CD4-positive, alpha-beta T cell treated with Interleukin-4 for 4 hours (primary cell): ENCODE data around the gene BRINP3.
"Not testable (repeated sequence)": the region's sequence is repeated elsewhere in the genome, so short reads cannot be mapped to it uniquely, and the experiment has no call there.

ENCODE experiments used
- DNase-seq: peaks from one replicate; pipeline ENCODE4 v3.0.0-alpha.2; 2020

BRINP3 gene

GRCh38 chr1:190176776-190177175 lies 300.9 kb downstream of the BRINP3 start:
- DNase-seq: no peak

- no peak for DNase-seq
Measured at GRCh38 chr1:190175320-190175719, 302.3 kb downstream of the BRINP3 start.

- no peak for DNase-seq
Measured at GRCh38 chr1:190172651-190173430, 304.8 kb downstream of the BRINP3 start.

GRCh38 chr1:190170321-190170720 lies 307.3 kb downstream of the BRINP3 start:
- no peak for DNase-seq

GRCh38 chr1:190169311-190170067 lies 308.2 kb downstream of the BRINP3 start:
- no peak for DNase-seq

GRCh38 chr1:190168893-190169280 lies 308.8 kb downstream of the BRINP3 start:
- DNase-seq: no peak

- DNase-seq: no peak
Measured at GRCh38 chr1:190168116-190168892, 309.4 kb downstream of the BRINP3 start.

- DNase-seq: no peak
Measured at GRCh38 chr1:190159146-190159545, 318.5 kb downstream of the BRINP3 start.

GRCh38 chr1:190154744-190155143 lies 322.9 kb downstream of the BRINP3 start:
- DNase-seq: no peak

GRCh38 chr1:190147616-190148015 lies 330.0 kb downstream of the BRINP3 start:
- DNase-seq: no peak

GRCh38 chr1:190144650-190145049 lies 333.0 kb downstream of the BRINP3 start:
- DNase-seq: no peak

- DNase-seq: no peak
Measured at GRCh38 chr1:190140644-190141043, 337.0 kb downstream of the BRINP3 start.

GRCh38 chr1:190138702-190139101 lies 339.0 kb downstream of the BRINP3 start:
- DNase-seq: no peak

GRCh38 chr1:190138266-190138665 lies 339.4 kb downstream of the BRINP3 start:
- no peak for DNase-seq

- DNase-seq: no peak
Measured at GRCh38 chr1:190129366-190129765, 348.3 kb downstream of the BRINP3 start.

- no peak for DNase-seq
Measured at GRCh38 chr1:190126728-190127127, 350.9 kb downstream of the BRINP3 start.

GRCh38 chr1:190124068-190124467 lies 353.6 kb downstream of the BRINP3 start:
- DNase-seq: no peak

GRCh38 chr1:190120564-190120963 lies 357.1 kb downstream of the BRINP3 start:
- not testable (repeated sequence) for DNase-seq

- DNase-seq: no peak
Measured at GRCh38 chr1:190119683-190120082, 358.0 kb downstream of the BRINP3 start.

GRCh38 chr1:190116921-190117320 lies 360.7 kb downstream of the BRINP3 start:
- no peak for DNase-seq

- DNase-seq: no peak
Measured at GRCh38 chr1:190104961-190105360, 372.7 kb downstream of the BRINP3 start.

GRCh38 chr1:190102757-190103326 lies 374.8 kb downstream of the BRINP3 start:
- no peak for DNase-seq

GRCh38 chr1:190101756-190102155 lies 375.9 kb downstream of the BRINP3 start:
- no peak for DNase-seq
